BJ (cell line): ENCODE results near the gene ZNF608. TPM values are rescaled to one million over a fixed set of nuclear protein-coding genes. Genes with fewer than 3 reads are reported as not detected.

Source experiments
- CTCF ChIA-PET: fragments of 350-600 bp; formaldehyde crosslinking; extraction: SDS; loops from one replicate; lab custom pipeline; 2021; ENCODE audit warnings: antibody characterized with exemption, inconsistent platforms; lab: Yijun Ruan, JAX
- POLR2A ChIA-PET: fragments of 300-600 bp; sonication (Branson Sonifier 250); formaldehyde crosslinking; extraction: SDS; loops from one replicate; lab custom pipeline; 2021; ENCODE audit warnings: antibody characterized with exemption; lab: Charles Lee
- DNase-seq: peaks from one replicate; pipeline ENCODE4 v3.0.0-alpha.2; 2011; ENCODE audit warnings: low read depth
- H3K27me3 ChIP-seq: 2 replicates; pipeline ENCODE4 v1.6.0; 2011; ENCODE audit warnings: low read length; ENCODE audit not compliant: control insufficient read depth, insufficient read depth
- H3K36me3 ChIP-seq: 2 replicates; pipeline ENCODE4 v1.5.1; 2011; ENCODE audit warnings: low read length; ENCODE audit not compliant: control insufficient read depth, insufficient read depth
- H3K4me3 ChIP-seq: 2 replicates; pipeline ENCODE4 v1.5.1; 2011; ENCODE audit warnings: low read depth, mild to moderate bottlenecking, control low read depth, low read length
- polyA plus RNA-seq: library from polyadenylated mRNA; depleted of rRNA; stranded (reverse); fragments of >200 nt; gene quantifications from 2 replicates; pipeline ENCODE4 v1.2.3, GENCODE V29; 2011
- TF ChIP-seq, protein P1 (sequence below): IDR thresholded peaks from 2 replicates; pipeline ENCODE4 v1.5.1; 2011; ENCODE audit warnings: low read depth, mild to moderate bottlenecking, control low read depth, inconsistent platforms, low read length, moderate library complexity; ENCODE audit not compliant: insufficient read depth

The ZNF608 gene
- polyA plus RNA-seq, 1 experiment: 0.43 TPM

DNA sequence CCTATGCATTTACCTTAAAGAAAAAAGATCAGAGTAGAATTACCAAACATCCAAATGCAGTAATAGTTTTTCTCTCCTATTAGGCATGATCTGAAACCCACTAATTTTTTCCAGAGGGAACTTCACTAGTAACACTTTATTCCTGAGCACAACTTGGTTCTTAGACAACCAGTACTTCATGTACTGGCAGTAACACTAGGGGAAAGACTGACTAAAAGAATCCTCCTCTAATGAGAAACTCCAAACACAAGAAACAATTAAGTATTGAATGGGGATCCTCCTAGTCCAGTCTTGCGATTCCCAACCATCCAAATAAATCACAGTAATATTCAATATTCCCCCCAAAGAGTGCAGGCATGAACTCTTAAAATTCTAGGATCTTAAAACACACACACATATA lies 48.9 kb downstream of the ZNF608 start:
- Histone ChIP-seq H3K27me3 (no peaks in the 10 kb centered on the region), H3K4me3 (no peak overlapping the region), H3K36me3 (no peaks in the 10 kb centered on the region)
- TF ChIP-seq, protein P1, sequence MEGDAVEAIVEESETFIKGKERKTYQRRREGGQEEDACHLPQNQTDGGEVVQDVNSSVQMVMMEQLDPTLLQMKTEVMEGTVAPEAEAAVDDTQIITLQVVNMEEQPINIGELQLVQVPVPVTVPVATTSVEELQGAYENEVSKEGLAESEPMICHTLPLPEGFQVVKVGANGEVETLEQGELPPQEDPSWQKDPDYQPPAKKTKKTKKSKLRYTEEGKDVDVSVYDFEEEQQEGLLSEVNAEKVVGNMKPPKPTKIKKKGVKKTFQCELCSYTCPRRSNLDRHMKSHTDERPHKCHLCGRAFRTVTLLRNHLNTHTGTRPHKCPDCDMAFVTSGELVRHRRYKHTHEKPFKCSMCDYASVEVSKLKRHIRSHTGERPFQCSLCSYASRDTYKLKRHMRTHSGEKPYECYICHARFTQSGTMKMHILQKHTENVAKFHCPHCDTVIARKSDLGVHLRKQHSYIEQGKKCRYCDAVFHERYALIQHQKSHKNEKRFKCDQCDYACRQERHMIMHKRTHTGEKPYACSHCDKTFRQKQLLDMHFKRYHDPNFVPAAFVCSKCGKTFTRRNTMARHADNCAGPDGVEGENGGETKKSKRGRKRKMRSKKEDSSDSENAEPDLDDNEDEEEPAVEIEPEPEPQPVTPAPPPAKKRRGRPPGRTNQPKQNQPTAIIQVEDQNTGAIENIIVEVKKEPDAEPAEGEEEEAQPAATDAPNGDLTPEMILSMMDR: no peak
- CTCF ChIA-PET: no interaction called here
- POLR2A ChIA-PET: no interaction called here
- no peak for DNase-seq

DNA sequence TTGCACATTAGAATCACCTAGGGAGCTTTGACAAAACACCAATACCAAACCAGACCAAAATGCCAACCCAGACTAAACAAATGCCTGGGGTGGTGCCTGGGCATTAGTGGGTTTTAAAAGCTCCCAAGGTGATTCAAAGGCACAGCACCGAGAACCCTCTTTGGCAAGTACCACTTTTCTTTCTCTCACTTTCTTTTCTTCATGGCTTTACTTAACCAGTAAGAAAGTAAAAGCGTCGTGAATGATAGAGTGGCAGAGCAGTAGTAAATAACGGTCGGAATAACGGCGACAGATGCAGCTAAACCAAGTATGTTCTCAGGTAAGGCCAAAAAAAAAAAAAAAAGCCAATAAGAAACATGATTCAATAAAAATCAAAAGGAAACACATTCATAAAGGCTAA lies 49.5 kb downstream of the ZNF608 start:
- TF ChIP-seq, protein P1: no peak
- Histone ChIP-seq H3K36me3 (no peaks in the 10 kb centered on the region), H3K27me3 (no peaks in the 10 kb centered on the region), H3K4me3 (no peak overlapping the region)
- ChIA-PET POLR2A (no interaction called here), CTCF (no interaction called here)
- DNase-seq: no peak
